OCI-LY3 (cell line): ENCODE results near the gene TICAM1.
"Not testable (repeated sequence)": the region's sequence is repeated elsewhere in the genome, so short reads cannot be mapped to it uniquely, and the experiment has no call there.

ENCODE experiments used
- EZH2phosphoT487 ChIP-seq: fragments of 200-600 bp; shearing (Covaris generic); IDR thresholded peaks from 2 replicates; pipeline ENCODE4 v1.6.1; 2018; ENCODE audit warnings: antibody characterized with exemption, mixed run types, low read depth
- TF ChIP-seq, protein P1 (sequence below): fragments of 200-600, 300-600 bp; sonication (generic); IDR thresholded peaks from 2 replicates; pipeline ENCODE4 v1.5.1; 2014; ENCODE audit warnings: antibody characterized with exemption, low read length, low read depth

DNA sequence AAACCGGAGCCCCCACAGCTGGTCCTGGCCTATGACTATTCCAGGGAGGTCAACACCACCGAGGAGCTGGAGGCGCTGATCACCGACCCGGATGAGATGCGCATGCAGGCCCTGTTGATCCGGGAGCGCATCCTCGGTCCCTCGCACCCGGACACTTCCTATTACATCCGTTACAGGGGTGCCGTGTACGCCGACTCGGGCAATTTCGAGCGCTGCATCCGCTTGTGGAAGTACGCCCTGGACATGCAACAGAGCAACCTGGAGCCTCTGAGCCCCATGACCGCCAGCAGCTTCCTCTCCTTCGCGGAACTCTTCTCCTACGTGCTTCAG is 38.7 kb downstream of the TICAM1 start:
- TF ChIP-seq, protein P1, sequence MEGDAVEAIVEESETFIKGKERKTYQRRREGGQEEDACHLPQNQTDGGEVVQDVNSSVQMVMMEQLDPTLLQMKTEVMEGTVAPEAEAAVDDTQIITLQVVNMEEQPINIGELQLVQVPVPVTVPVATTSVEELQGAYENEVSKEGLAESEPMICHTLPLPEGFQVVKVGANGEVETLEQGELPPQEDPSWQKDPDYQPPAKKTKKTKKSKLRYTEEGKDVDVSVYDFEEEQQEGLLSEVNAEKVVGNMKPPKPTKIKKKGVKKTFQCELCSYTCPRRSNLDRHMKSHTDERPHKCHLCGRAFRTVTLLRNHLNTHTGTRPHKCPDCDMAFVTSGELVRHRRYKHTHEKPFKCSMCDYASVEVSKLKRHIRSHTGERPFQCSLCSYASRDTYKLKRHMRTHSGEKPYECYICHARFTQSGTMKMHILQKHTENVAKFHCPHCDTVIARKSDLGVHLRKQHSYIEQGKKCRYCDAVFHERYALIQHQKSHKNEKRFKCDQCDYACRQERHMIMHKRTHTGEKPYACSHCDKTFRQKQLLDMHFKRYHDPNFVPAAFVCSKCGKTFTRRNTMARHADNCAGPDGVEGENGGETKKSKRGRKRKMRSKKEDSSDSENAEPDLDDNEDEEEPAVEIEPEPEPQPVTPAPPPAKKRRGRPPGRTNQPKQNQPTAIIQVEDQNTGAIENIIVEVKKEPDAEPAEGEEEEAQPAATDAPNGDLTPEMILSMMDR, result not testable (repeated sequence)
- not testable (repeated sequence) for TF ChIP-seq EZH2phosphoT487
